Ascending aorta (tissue), 2 donors: Measurements from ENCODE around the gene SIPA1. TPM values are rescaled to one million over a fixed set of nuclear protein-coding genes. Genes with fewer than 3 reads are reported as not detected.

ENCODE experiments used
- DNase-seq, 2 donors: peaks; one replicate each; pipeline ENCODE4 v3.0.0-alpha.2; 2019; ENCODE audit warnings: low spot score in 2 of 2
- H3K27ac ChIP-seq, 2 donors: fragments of 200-600 bp; sonication (generic); one replicate each; pipeline ENCODE4 v1.5.1; 2016 to 2017; ENCODE audit warnings: mild to moderate bottlenecking in 1 of 2
- H3K27me3 ChIP-seq: fragments of 200-600 bp; sonication (generic); one replicate; pipeline ENCODE4 v1.5.1; 2017
- H3K36me3 ChIP-seq, 2 donors: fragments of 200-600 bp; sonication (generic); one replicate each; pipeline ENCODE4 v1.5.1; 2016
- H3K4me1 ChIP-seq, 2 donors: fragments of 200-600 bp; sonication (generic); one replicate each; pipeline ENCODE4 v1.5.1; 2016 to 2017; ENCODE audit warnings: mild to moderate bottlenecking in 1 of 2
- H3K4me3 ChIP-seq, 2 donors: fragments of 200-600 bp; sonication (generic); one replicate each; pipeline ENCODE4 v1.5.1; 2016 to 2017; ENCODE audit warnings: mild to moderate bottlenecking in 1 of 2
- H3K9me3 ChIP-seq, 2 donors: fragments of 200-600 bp; sonication (generic); one replicate each; pipeline ENCODE4 v1.5.1; 2016
- intact Hi-C: fragments of 100-400 bp; cut with DNase I; formaldehyde crosslinking; loops from one replicate; pipeline ENCODE4 v1.15.1; 2023
- total RNA-seq: library from RNA; depleted of rRNA; stranded (reverse); fragments of >200 nt; gene quantifications from one replicate; pipeline ENCODE4 v1.1.0, GENCODE V29; 2016
- TF ChIP-seq, protein P1 (sequence below), 3 experiments: fragments of 200-600 bp in 2 of 3; fragments of 450-650 bp in 1 of 3; sonication (generic) in 2 of 3; IDR thresholded peaks; one replicate each; pipeline ENCODE4 v1.5.1; 2016 to 2019; ENCODE audit warnings: antibody characterized with exemption in 3 of 3, mild to moderate bottlenecking in 1 of 3, moderate library complexity in 1 of 3

Gene SIPA1, protein sequence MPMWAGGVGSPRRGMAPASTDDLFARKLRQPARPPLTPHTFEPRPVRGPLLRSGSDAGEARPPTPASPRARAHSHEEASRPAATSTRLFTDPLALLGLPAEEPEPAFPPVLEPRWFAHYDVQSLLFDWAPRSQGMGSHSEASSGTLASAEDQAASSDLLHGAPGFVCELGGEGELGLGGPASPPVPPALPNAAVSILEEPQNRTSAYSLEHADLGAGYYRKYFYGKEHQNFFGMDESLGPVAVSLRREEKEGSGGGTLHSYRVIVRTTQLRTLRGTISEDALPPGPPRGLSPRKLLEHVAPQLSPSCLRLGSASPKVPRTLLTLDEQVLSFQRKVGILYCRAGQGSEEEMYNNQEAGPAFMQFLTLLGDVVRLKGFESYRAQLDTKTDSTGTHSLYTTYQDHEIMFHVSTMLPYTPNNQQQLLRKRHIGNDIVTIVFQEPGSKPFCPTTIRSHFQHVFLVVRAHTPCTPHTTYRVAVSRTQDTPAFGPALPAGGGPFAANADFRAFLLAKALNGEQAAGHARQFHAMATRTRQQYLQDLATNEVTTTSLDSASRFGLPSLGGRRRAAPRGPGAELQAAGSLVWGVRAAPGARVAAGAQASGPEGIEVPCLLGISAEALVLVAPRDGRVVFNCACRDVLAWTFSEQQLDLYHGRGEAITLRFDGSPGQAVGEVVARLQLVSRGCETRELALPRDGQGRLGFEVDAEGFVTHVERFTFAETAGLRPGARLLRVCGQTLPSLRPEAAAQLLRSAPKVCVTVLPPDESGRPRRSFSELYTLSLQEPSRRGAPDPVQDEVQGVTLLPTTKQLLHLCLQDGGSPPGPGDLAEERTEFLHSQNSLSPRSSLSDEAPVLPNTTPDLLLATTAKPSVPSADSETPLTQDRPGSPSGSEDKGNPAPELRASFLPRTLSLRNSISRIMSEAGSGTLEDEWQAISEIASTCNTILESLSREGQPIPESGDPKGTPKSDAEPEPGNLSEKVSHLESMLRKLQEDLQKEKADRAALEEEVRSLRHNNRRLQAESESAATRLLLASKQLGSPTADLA
- total RNA-seq = 145 TPM

DNA sequence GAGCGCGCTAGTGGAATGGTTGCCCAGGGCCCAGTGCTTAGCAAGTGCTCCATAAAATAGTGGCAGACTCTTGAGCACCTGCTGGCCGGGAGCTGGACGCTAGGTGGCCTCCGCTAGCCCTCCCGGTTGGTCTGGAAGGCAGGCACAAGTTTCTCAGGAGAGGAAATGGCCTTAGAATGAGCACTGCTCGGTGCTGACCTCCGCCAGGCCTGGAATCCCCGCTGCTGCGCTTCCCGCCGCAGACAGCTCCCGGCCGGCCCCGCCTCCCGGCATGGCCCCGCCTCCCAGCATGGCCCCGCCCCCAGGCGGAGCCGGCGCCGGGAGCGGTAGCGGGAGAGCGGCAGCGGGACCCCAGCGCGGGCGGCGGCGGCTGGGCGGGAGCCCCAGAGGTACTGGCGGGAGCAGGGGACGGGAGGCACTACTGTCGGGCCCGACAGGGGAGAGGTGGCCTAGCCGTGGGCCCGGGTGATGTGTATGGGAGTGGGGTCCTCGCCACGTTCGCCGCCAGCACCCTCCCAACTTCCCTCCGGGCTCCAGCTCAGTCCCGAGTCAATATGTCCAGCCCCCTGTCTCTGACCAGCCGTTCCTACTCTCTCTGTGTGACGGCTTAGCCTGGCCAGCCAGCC, at the start of gene SIPA1:
TSS of gene SIPA1 (plus strand) at position 308 of the 626 bp plus-strand sequence. CDS start 2,821 bp downstream, outside the sequence.
- H3K4me1 ChIP-seq = peaks cover 2 to 10% of the 10 kb centered on the region in 2 donors
- H3K9me3 ChIP-seq = no peaks in the 10 kb centered on the region
- H3K4me3 ChIP-seq = peak within 1 kb of the TSS; percentile 53 to 84
- no peaks in the 10 kb centered on the region for H3K27me3 ChIP-seq
- H3K27ac ChIP-seq = peak within 1 kb of the TSS; percentile 71 to 84
- TF ChIP-seq, protein P1, sequence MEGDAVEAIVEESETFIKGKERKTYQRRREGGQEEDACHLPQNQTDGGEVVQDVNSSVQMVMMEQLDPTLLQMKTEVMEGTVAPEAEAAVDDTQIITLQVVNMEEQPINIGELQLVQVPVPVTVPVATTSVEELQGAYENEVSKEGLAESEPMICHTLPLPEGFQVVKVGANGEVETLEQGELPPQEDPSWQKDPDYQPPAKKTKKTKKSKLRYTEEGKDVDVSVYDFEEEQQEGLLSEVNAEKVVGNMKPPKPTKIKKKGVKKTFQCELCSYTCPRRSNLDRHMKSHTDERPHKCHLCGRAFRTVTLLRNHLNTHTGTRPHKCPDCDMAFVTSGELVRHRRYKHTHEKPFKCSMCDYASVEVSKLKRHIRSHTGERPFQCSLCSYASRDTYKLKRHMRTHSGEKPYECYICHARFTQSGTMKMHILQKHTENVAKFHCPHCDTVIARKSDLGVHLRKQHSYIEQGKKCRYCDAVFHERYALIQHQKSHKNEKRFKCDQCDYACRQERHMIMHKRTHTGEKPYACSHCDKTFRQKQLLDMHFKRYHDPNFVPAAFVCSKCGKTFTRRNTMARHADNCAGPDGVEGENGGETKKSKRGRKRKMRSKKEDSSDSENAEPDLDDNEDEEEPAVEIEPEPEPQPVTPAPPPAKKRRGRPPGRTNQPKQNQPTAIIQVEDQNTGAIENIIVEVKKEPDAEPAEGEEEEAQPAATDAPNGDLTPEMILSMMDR (IDR thresholded peaks at IDR 0.05) = peak in 2 of 3 experiments; percentile 6 to 34
- H3K36me3 ChIP-seq = peaks cover 31 to 44% of the 10 kb centered on the region in 2 donors
- intact Hi-C loops = loop anchor here (1.0 kb wide), 1 partner anchor 14 kb away; no protein-coding TSS in a partner anchor
- peak in 1 of 2 donors; percentile 84 for DNase-seq

DNA sequence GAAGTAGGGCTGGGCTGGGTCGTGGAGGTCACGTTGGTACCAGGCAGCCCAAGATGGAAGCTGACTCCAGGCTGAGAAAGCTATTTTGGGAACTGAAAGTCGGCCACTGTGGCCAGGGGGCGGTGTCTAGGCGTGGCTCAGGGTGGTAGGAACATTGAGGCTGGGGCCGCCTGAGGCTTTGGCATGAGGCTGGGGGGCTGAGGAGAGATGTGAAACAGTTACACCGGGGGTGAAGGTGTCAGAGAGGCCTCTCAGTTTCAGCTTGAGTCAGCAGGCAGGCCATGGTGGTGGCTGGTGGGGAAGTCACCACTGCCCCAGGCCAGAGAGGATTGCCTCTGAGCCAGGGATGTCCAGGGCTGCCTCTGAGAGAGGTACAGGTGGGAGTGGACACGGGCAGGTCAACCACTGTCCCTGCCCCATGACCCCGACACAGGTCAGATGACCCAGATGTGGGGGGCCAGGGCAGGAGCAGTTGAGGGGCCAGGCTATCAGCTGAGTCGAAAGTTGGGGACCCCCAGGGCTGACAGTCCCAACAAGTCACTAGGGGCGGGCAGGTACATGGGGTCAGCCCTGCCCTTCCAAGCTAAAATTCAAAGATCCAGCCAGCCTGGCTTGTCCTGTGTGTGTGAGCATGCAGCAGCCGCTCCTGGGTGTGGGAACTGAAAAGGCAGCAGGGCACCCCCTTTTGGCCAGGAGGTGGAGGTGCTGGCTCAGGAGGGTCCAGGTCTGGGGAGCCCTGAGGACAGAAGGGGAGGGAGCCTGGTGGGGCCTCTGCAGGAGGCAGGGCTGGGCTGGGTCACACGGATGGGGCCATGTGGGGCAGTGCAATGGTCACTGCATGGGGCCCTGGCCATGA, 49.5 kb upstream of the SIPA1 start:
- H3K27me3 ChIP-seq = no peaks in the 10 kb centered on the region
- intact Hi-C loops = no loop called here
- peak overlapping the region; percentile 73 to 76 for H3K27ac ChIP-seq
- DNase-seq = no peak
- H3K36me3 ChIP-seq = peaks cover 73 to 79% of the 10 kb centered on the region in 2 donors
- H3K4me3 ChIP-seq = no peak overlapping the region
- TF ChIP-seq, protein P1 (IDR thresholded peaks at IDR 0.05) = peak; percentile 32 to 49 (median 44)
- H3K9me3 ChIP-seq = no peaks in the 10 kb centered on the region
- H3K4me1 ChIP-seq = peaks cover 22 to 30% of the 10 kb centered on the region in 2 donors

DNA sequence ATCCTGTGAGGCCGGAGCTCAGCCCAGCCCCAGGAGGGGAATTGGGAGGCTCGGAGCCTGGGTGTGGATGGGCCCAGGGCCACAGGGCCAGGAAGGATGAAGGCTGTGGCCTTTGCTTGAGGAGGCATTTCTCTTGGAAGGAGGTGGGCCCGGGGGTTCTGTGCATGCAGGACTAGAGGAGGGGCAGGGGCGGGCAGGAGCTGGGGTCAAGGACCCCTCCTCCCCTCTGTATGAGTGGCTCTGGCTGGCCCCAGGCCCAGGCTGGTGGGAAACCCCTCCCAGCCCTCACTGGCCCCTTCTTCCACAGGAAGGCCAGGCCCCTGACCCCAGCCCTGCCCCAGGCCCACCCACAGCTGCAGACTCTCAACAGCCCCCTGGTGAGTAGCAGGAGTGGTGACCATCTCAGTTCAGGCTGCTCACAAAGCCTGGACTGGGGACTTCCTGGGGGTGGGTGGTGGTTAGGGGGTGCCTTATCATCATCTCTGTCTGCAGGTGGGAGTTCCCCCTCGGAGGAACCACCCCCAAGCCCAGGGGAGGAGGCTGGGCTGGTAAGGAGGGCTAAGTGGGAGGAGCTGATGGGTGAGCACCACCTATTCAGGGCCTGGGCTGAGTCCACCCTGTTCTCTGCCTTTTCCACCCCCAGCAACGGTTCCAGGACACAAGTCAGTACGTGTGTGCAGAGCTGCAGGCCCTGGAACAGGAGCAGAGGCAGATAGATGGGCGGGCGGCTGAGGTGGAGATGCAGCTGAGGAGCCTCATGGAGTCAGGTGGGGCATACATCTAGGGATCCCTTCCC, 48.3 kb upstream of the SIPA1 start:
- intact Hi-C loops = no loop called here
- Histone ChIP-seq H3K36me3 (peaks cover 62 to 70% of the 10 kb centered on the region in 2 donors), H3K4me1 (peaks cover 22 to 30% of the 10 kb centered on the region in 2 donors), H3K9me3 (no peaks in the 10 kb centered on the region), H3K27ac (peak overlapping the region in 1 of 2 donors; percentile 20), H3K27me3 (no peaks in the 10 kb centered on the region), H3K4me3 (no peak overlapping the region)
- TF ChIP-seq, protein P1 (IDR thresholded peaks at IDR 0.05) = no peak
- no peak for DNase-seq

DNA sequence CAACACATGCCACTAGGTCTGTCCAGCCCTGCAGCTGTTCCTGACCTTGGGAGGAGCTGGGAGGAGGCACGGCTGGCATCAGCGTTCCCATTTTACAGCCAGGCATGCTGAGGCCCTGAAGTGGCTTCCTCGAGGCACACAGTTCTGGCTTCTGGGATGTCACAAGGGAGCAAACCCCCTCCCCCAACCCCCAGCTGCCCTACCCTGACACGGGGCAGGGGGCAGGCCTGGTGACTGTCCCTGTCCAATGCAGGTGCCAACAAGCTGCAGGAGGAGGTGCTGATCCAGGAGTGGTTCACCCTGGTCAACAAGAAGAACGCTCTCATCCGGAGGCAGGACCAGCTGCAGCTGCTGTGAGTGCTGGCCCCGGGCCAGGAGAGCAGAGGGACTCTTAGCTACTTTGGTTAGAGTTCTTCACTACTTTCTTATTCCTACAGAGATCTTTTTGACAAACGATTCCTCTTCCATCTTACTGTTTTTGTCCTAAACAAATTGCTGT, 47.6 kb upstream of the SIPA1 start:
- intact Hi-C loops = no loop called here

More for the DNA sequence above, 47.6 kb upstream of the SIPA1 start:
- Histone ChIP-seq H3K9me3 (no peaks in the 10 kb centered on the region), H3K4me1 (peaks cover 22 to 30% of the 10 kb centered on the region in 2 donors), H3K27ac (no peak overlapping the region), H3K27me3 (no peaks in the 10 kb centered on the region), H3K36me3 (peaks cover 58 to 66% of the 10 kb centered on the region in 2 donors), H3K4me3 (no peak overlapping the region)
- TF ChIP-seq, protein P1 (IDR thresholded peaks at IDR 0.05) = no peak
- no peak for DNase-seq
